GM19468 (cell line): ENCODE measurements around the gene UBA6.

Experiments used
- ATAC-seq: cut with Tn5 transposase; IDR thresholded peaks from one replicate; pipeline ENCODE4 v1.9.1; 2021; ENCODE audit warnings: mild to moderate bottlenecking, moderate library complexity, moderate number of reproducible peaks; ENCODE audit not compliant: unreplicated experiment; ENCODE audit errors: extremely low read depth

UBA6 gene

GRCh38 chr4:67587156-67587555 lies 113.8 kb downstream of the UBA6 start:
- no peak for ATAC-seq

GRCh38 chr4:67584496-67584895 lies 116.5 kb downstream of the UBA6 start:
- ATAC-seq: no peak

DNA sequence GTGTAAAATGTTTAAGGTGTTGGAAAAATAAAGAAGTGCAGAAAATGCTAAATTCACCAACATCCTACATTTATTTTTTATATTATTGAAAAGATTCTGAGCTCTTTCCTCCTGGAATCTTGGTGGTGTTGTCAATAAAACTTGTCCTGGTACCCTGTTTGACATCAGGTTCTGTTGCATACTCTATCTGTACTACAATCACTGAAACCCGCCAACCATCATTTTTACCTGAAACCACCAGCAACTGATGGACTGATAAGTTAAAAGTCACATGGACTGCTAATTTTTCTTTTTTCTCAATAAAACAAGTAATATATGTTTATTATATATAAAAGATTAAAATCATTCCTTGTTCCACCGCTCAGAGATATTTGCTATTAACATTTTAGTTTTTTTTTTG lies 119.0 kb downstream of the UBA6 start:
- no peak for ATAC-seq

DNA sequence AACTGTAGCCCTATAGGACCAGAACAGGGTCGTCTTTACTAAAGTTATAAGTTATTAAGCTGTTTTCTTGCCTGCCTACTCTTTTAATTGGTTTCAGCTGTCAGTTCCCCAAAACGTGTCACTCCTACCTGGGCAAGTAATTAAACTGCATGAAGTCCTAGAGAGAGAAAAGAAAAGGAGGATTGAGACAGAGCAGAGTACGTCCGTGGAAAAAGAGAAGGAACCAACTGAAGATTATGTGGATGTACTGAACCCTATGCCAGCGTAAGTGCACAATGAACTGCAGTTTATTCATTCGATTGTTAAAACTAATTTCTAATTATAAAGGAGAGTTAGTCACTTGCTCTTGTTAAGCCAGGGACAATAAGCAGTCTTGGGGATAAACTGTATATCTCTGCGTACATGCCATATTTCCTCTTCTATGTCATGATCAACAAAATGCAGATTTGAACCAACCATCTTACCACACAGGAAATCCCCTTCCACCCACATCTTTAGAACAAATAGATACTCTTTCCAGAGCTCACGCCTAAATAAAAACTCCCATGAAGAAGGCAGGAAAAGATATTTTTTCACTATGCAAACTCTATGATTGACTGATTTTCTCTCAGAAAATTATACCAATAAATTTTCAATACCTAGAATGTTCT lies 119.6 kb downstream of the UBA6 start:
- peak; percentile 57 for ATAC-seq

DNA sequence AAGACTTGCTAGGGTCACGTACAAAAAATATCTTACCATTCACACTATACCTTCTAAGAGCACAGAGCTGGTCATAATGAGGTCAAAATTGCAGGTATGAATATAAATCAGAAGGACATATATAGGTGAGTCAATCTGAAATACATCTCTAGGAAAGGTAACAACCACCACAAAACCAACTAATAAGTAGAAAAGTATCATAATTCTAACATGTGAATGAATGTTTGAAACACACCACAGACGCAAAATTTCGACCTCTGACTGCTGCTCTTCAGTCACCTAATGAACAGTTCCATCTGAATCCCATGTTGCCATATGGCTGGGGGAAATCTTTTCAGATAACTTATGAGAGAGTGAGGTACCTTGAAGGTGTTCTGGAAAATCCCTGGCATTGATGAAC lies 120.4 kb downstream of the UBA6 start:
- ATAC-seq: no peak

- no peak for ATAC-seq
Observed at GRCh38 chr4:67576538-67576937, 124.4 kb downstream of the UBA6 start.

- no peak for ATAC-seq
Observed at GRCh38 chr4:67576059-67576466, 124.9 kb downstream of the UBA6 start.

- peak; percentile 91 for ATAC-seq
Observed at GRCh38 chr4:67575232-67576058, 125.5 kb downstream of the UBA6 start.

DNA sequence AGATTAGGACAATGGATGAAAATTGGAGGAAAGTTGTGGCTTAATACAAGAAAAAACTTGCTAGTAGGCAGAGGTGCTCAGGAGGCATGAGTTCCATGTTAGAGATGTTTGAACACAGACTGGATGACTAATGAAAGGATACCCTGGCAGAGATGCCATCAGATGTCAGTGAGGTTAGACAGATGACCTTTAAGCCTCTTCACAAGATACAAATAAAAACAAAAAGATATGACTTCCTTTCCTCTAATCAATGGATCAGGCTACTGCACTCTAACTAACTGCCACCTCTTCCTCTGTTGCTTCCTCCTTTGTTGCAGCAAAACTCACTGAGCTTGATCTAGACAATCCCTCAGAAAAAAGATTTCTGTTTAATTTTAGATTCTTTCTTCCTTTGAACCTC lies 127.8 kb downstream of the UBA6 start:
- no peak for ATAC-seq

DNA sequence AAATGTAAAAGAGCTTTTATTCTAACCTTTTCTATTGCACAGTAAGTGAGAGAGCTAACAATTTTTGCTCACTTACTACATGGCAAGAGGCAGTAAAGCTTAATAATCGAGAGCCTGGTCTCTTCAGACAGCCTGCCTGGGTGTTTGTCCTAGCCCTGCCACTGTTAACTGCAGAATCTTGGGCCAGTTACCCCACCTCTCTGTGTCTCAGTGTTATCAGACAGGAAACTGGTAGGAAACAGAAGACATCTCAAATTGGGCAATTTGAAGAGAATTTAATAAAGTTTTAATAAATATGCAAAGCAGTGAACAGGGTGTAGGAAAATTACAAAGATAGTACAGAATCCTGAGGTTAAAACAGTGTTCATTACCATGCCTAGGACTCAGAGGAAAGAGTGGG lies 129.0 kb downstream of the UBA6 start:
- ATAC-seq: no peak

DNA sequence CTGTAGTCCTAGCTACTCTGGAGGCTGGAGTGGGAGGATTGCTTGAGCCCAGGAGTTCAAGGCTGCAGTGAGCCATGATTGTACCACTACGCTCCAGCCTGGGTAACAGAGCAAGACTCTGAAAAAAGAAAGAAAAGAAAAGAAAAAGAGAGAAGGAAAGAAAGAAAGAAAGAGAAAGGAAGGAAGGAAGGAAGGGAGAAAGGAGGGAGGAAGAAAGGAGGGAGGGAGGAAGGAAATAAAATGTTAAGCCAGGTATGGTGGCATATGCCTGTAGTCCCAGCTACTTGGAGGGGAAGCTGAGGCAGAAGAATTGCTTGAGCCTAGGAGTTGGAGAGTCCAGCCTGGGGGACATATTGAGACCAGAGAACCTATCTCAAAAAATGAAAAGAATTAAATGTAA lies 130.4 kb downstream of the UBA6 start:
- ATAC-seq: no peak

DNA sequence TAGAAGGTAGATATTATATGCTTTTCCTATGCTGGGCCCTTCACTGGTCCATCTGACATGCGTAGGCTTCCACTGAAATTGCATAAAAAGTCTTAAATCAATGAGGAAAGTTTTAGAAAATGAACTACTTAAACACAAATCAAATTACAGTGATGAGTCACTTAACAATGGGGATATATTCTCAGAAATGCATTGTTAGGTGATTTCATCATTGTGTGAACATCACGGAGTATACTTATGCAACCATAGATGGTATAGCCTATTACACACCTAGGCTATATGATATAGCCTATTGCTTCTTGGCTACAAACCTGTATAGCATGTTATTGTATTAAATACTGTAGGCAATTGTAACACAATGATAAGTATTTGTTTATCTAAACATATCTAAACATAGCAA lies 132.1 kb downstream of the UBA6 start:
- no peak for ATAC-seq

GRCh38 chr4:67566335-67566734 lies 134.6 kb downstream of the UBA6 start:
- no peak for ATAC-seq

DNA sequence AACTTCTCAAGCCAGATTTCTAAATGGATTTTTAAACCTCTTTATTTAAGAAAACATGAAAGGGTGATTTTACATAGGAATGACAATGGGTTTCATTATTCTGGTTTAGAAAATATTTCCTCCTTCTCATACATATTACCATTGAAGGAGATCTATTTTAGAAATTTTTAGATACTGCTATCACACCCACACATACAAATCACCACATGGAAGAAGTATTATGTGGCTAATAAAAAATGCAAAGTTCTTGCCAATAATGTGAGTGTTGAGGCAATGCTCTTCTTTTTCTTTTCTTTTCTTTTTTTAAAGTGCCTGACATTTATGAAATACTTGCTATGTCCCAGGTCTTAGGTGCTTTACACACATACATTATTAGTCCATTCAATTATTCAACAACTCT lies 135.7 kb downstream of the UBA6 start:
- no peak for ATAC-seq
